ENCODE measurements around the gene CHGA. TPM values are rescaled to one million over a fixed set of nuclear protein-coding genes. Genes with fewer than 3 reads are reported as not detected.

Gene CHGA
- total and polyA plus RNA-seq, 2 of the 13 experiments (the other 11 are each of a cell fraction or from before 2014, with no cell fraction given) = not detected

- intact Hi-C loops (cut with micrococcal nuclease; ENCODE audit: unreplicated experiment) = no loop called here
- H2AFZ ChIP-seq (ENCODE audit: low read length) = no peak overlapping the region
- no peaks in the 10 kb centered on the region for H3K9me3 ChIP-seq (ENCODE audit: low read length)
- DNase-seq (ENCODE audit: low spot score) = no peak
- 57% methylated on average over 6 of the region's 6 CpGs for WGBS (ENCODE audit: low lambda C conversion rate)
- peaks cover 44% of the 10 kb centered on the region for H3K4me1 ChIP-seq (ENCODE audit: insufficient read depth, low read length)
- FAIRE-seq = no peak
- H3K36me3 ChIP-seq (replicated peaks in 1 of 2; ENCODE audit: control insufficient read depth in 1 of 2, insufficient read depth in 2 of 2, low read length in 2 of 2) = no peaks in the 10 kb centered on the region
- ChIA-PET CTCF (ENCODE audit: low intra/inter-chr PET ratio, low total read pairs) (no interaction called here), POLR2A (no interaction called here)
- no peaks in the 10 kb centered on the region for H4K20me1 ChIP-seq (ENCODE audit: insufficient read depth, low read length)
- no peak overlapping the region for H3K4me3 ChIP-seq (replicated peaks in 1 of 3; ENCODE audit: insufficient read depth in 1 of 3, low read depth in 2 of 3, low read length in 3 of 3)
- no peak for ATAC-seq
- BruUV-seq (replicated peaks) = no TSS peak
- peaks cover 0 to 16% of the 10 kb centered on the region in 2 experiments; a peak in 3 of 5 replicates for H3K27me3 ChIP-seq (ENCODE audit: control insufficient read depth in 1 of 2, insufficient read depth in 2 of 2, low read length in 2 of 2)
- in situ Hi-C loops (cut with HindIII; ENCODE audit: extremely low pct_ligation_motif_present, low pct_unique_long_range_greater_than_20kb) = no loop called here
- no peaks in the 10 kb centered on the region for H3K79me2 ChIP-seq (ENCODE audit: insufficient read depth, low read length)
- no peak overlapping the region for H3K4me2 ChIP-seq (ENCODE audit: low read depth, low read length)
- no peak overlapping the region for H3K27ac ChIP-seq (ENCODE audit: extremely low read length, insufficient read depth, low read length)
- TF ChIP-seq, protein P1, sequence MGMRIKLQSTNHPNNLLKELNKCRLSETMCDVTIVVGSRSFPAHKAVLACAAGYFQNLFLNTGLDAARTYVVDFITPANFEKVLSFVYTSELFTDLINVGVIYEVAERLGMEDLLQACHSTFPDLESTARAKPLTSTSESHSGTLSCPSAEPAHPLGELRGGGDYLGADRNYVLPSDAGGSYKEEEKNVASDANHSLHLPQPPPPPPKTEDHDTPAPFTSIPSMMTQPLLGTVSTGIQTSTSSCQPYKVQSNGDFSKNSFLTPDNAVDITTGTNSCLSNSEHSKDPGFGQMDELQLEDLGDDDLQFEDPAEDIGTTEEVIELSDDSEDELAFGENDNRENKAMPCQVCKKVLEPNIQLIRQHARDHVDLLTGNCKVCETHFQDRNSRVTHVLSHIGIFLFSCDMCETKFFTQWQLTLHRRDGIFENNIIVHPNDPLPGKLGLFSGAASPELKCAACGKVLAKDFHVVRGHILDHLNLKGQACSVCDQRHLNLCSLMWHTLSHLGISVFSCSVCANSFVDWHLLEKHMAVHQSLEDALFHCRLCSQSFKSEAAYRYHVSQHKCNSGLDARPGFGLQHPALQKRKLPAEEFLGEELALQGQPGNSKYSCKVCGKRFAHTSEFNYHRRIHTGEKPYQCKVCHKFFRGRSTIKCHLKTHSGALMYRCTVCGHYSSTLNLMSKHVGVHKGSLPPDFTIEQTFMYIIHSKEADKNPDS (CRISPR knock-in tag; IDR thresholded peaks at IDR 0.05) = no peak
- TF ChIP-seq, protein P2, sequence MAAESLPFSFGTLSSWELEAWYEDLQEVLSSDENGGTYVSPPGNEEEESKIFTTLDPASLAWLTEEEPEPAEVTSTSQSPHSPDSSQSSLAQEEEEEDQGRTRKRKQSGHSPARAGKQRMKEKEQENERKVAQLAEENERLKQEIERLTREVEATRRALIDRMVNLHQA (CRISPR knock-in tag; IDR thresholded peaks at IDR 0.05) = no peak
- TF ChIP-seq ZFP91 (CRISPR knock-in tag; IDR thresholded peaks at IDR 0.05; ENCODE audit: borderline replicate concordance) (no peak), MAFF (IDR thresholded peaks at IDR 0.05; ENCODE audit: low read depth, low read length) (no peak), U2AF2 (IDR thresholded peaks at IDR 0.05; ENCODE audit: low read depth, low read length) (no peak), SRSF4 (IDR thresholded peaks at IDR 0.05; ENCODE audit: low read depth, low read length, poor library complexity, severe bottlenecking) (no peak), FOXM1 (CRISPR knock-in tag; IDR thresholded peaks at IDR 0.05) (no peak), SMAD9 (CRISPR knock-in tag; IDR thresholded peaks at IDR 0.05) (no peak), MTF2 (CRISPR knock-in tag; IDR thresholded peaks at IDR 0.05; ENCODE audit: borderline replicate concordance) (no peak), RBM22 (optimal IDR thresholded peaks at IDR 0.05; ENCODE audit: low read length) (no peak), GLI4 (CRISPR knock-in tag; IDR thresholded peaks at IDR 0.05; ENCODE audit: borderline replicate concordance) (no peak), KLF11 (CRISPR knock-in tag; IDR thresholded peaks at IDR 0.05) (no peak), ETV5 (CRISPR knock-in tag; IDR thresholded peaks at IDR 0.05; ENCODE audit: borderline replicate concordance) (no peak), IRF2 (CRISPR knock-in tag; IDR thresholded peaks at IDR 0.05) (no peak), ZNF329 (CRISPR knock-in tag; IDR thresholded peaks at IDR 0.05; ENCODE audit: low read depth) (no peak)
- TF ChIP-seq, protein P3, sequence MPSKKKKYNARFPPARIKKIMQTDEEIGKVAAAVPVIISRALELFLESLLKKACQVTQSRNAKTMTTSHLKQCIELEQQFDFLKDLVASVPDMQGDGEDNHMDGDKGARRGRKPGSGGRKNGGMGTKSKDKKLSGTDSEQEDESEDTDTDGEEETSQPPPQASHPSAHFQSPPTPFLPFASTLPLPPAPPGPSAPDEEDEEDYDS (CRISPR knock-in tag; IDR thresholded peaks at IDR 0.05) = no peak
- TF ChIP-seq, protein P4, sequence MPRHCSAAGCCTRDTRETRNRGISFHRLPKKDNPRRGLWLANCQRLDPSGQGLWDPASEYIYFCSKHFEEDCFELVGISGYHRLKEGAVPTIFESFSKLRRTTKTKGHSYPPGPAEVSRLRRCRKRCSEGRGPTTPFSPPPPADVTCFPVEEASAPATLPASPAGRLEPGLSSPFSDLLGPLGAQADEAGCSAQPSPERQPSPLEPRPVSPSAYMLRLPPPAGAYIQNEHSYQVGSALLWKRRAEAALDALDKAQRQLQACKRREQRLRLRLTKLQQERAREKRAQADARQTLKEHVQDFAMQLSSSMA (CRISPR knock-in tag; IDR thresholded peaks at IDR 0.05) = no peak
- TF ChIP-seq, protein P5, sequence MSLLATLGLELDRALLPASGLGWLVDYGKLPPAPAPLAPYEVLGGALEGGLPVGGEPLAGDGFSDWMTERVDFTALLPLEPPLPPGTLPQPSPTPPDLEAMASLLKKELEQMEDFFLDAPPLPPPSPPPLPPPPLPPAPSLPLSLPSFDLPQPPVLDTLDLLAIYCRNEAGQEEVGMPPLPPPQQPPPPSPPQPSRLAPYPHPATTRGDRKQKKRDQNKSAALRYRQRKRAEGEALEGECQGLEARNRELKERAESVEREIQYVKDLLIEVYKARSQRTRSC (CRISPR knock-in tag; IDR thresholded peaks at IDR 0.05; ENCODE audit: low read depth) = no peak
- no peak overlapping the region for H3K9ac ChIP-seq (ENCODE audit: insufficient read depth, low read depth, low read length)
Observed at GRCh38 chr14:92902191-92902590, 20.8 kb upstream of the CHGA start.
